Testis (tissue), 2 donors: Measurements from ENCODE around the gene EXOC4.

Experiments used
- CTCF ChIP-seq, 3 experiments: fragments of 450-650 bp in 2 of 3; fragments of 200-600 bp in 1 of 3; sonication (generic) in 1 of 3; IDR thresholded peaks; one replicate each; pipeline ENCODE4 v1.5.1; 2016 to 2019; ENCODE audit warnings: antibody characterized with exemption in 3 of 3, mild to moderate bottlenecking in 2 of 3, moderate library complexity in 1 of 3
- POLR2A ChIP-seq: fragments of 450-650 bp; IDR thresholded peaks from one replicate; pipeline ENCODE4 v1.6.1; 2017; ENCODE audit warnings: antibody characterized with exemption, mild to moderate bottlenecking, moderate library complexity

GRCh38 chr7:133815611-133816210 lies 562.8 kb downstream of the EXOC4 start:
- TF ChIP-seq CTCF (IDR thresholded peaks at IDR 0.05) (no peak), POLR2A (no peak)
